LNCAP (cell line): ENCODE data around the gene SLIT2.

ENCODE experiments used
- TF ChIP-seq, protein P1 (sequence below): fragments of 450-650 bp; IDR thresholded peaks from 2 replicates; pipeline ENCODE4 v1.5.1; 2017; ENCODE audit warnings: mild to moderate bottlenecking

SLIT2 gene

DNA sequence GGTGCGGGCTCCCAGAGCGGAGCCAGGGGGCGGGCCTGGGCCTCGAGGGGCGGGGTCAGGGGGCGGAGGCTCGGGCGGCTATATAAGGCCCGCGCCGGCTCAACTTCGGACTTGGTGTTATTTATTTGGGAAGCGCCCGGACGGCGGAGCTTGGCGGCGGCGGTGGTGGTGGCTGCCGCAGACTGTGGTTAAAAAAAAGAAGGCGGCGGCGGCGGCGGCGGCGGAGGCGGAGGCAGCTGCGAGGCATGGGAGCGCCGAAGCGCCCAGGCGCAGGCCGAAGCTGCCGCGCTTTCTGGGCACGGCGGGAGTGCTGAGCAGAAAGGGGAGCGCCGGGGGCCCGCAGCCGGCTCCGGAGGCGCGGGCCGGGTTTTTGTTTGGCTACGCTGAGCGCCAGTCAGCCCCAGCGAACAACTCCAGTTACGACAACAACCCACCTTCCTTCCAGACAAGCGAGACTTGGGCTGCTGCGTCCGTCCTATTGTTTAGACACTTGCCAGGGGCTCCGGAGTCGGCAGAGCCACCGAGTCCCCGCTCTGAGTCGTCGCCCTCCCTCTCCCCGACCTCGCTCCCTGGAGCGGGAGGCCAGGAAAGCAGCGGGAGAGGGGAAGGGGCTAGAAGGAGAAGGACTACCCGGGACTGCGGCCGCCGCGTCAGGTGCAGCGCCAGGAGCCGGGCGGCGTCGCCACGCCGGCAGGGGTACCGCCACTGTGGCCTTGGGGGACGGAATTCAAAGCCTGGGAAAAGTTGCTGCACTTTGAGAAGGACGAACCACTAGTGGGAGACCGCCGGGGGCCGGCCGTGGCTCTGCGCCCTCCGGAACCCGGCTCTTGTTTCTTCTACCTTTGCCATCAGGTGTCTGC, at the start of gene SLIT2:
TSS of gene SLIT2 (plus strand) at position 110 of the 860 bp plus-strand sequence. CDS start 1,911 bp downstream, outside the sequence.
- TF ChIP-seq, protein P1, sequence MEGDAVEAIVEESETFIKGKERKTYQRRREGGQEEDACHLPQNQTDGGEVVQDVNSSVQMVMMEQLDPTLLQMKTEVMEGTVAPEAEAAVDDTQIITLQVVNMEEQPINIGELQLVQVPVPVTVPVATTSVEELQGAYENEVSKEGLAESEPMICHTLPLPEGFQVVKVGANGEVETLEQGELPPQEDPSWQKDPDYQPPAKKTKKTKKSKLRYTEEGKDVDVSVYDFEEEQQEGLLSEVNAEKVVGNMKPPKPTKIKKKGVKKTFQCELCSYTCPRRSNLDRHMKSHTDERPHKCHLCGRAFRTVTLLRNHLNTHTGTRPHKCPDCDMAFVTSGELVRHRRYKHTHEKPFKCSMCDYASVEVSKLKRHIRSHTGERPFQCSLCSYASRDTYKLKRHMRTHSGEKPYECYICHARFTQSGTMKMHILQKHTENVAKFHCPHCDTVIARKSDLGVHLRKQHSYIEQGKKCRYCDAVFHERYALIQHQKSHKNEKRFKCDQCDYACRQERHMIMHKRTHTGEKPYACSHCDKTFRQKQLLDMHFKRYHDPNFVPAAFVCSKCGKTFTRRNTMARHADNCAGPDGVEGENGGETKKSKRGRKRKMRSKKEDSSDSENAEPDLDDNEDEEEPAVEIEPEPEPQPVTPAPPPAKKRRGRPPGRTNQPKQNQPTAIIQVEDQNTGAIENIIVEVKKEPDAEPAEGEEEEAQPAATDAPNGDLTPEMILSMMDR = no peak

- TF ChIP-seq, protein P1 = no peak
These were observed 48.2 kb upstream of the SLIT2 start for GRCh38 chr4:20203508-20203907.

- TF ChIP-seq, protein P1 = no peak
These were observed 34.2 kb upstream of the SLIT2 start for GRCh38 chr4:20217521-20217920.

- TF ChIP-seq, protein P1 = no peak
These were observed 33.8 kb upstream of the SLIT2 start for GRCh38 chr4:20217951-20218350.

- TF ChIP-seq, protein P1 = no peak
These were observed 32.2 kb upstream of the SLIT2 start for GRCh38 chr4:20219521-20219920.

- TF ChIP-seq, protein P1 = no peak
These were observed 13.7 kb upstream of the SLIT2 start for GRCh38 chr4:20237894-20238537.

GRCh38 chr4:20248155-20248558, 3.5 kb upstream of the SLIT2 start:
- TF ChIP-seq, protein P1 = peak; percentile 73
